ENCODE measurements around the gene APBB2. TPM values are rescaled to one million over a fixed set of nuclear protein-coding genes. Genes with fewer than 3 reads are reported as not detected.

Gene APBB2
- total and polyA plus RNA-seq, 2 of the 8 experiments (the other 6 are each of a cell fraction or from before 2014, with no cell fraction given): 58.7 to 59.4 TPM

GRCh38 chr4:41156574-41156973 is 57.8 kb downstream of the APBB2 start:
- Histone ChIP-seq H3K27me3 (replicated peaks in 1 of 4; ENCODE audit: control insufficient read depth in 3 of 4, extremely low read depth in 1 of 4, insufficient read depth in 3 of 4, low read length in 3 of 4) (no peaks in the 10 kb centered on the region), H3K56ac (replicated peaks; ENCODE audit: insufficient read length, low read depth, low read length) (no peak overlapping the region), H3K4me1 (replicated peaks in 1 of 4; ENCODE audit: control insufficient read depth in 3 of 4, insufficient read depth in 4 of 4, low read length in 3 of 4) (no peaks in the 10 kb centered on the region; a peak in 1 of 7 replicates), H4K8ac (ENCODE audit: extremely low read depth, insufficient read depth, low read length) (no peak overlapping the region), H4K20me1 (replicated peaks in 1 of 2; ENCODE audit: control insufficient read depth in 1 of 2, insufficient read depth in 2 of 2, low read length in 2 of 2) (no peaks in the 10 kb centered on the region), H3K79me1 (ENCODE audit: low read depth, low read length) (peaks cover 2% of the 10 kb centered on the region), H3K14ac (ENCODE audit: insufficient read length) (no peak overlapping the region), H4K91ac (replicated peaks; ENCODE audit: insufficient read length, low read length) (no peak overlapping the region), H3K9me3 (ENCODE audit: insufficient read depth in 2 of 2, low read depth in 1 of 2, low read length in 1 of 2) (no peaks in the 10 kb centered on the region), H3K27ac (ENCODE audit: low read depth, low read length) (no peak overlapping the region), H2BK120ac (replicated peaks; ENCODE audit: low read depth, low read length) (no peak overlapping the region), H3K36me3 (ENCODE audit: control insufficient read depth in 2 of 4, insufficient read depth in 4 of 4, low read length in 3 of 4) (no peaks in the 10 kb centered on the region), H2BK5ac (ENCODE audit: low read depth, low read length) (no peak overlapping the region), H3K4ac (replicated peaks; ENCODE audit: insufficient read length, low read depth, low read length) (no peak overlapping the region), H4K5ac (ENCODE audit: insufficient read length, low read depth, low read length) (no peak overlapping the region), H3K4me3 (ENCODE audit: extremely low read depth in 1 of 4, insufficient read depth in 2 of 4, low read depth in 3 of 4, low read length in 4 of 4) (no peak overlapping the region), H2BK15ac (ENCODE audit: low read length) (no peak overlapping the region), H2BK12ac (ENCODE audit: low read depth, low read length) (no peak overlapping the region), H3K4me2 (ENCODE audit: insufficient read depth in 1 of 2, low read depth in 2 of 2, low read length in 2 of 2) (no peak overlapping the region), H3K18ac (ENCODE audit: extremely low read depth, low read length) (no peak overlapping the region), H2AK5ac (ENCODE audit: low read depth, low read length) (no peak overlapping the region), H2BK20ac (ENCODE audit: low read length) (no peak overlapping the region), H3K23me2 (ENCODE audit: low read depth, low read length) (no peaks in the 10 kb centered on the region), H2AFZ (ENCODE audit: low read length) (no peak overlapping the region), H3K79me2 (ENCODE audit: control insufficient read depth in 1 of 2, insufficient read depth in 2 of 2, low read length in 2 of 2) (peaks cover 0 to 24% of the 10 kb centered on the region in 2 experiments; a peak in 1 of 4 replicates), H3K23ac (ENCODE audit: insufficient read length) (no peak overlapping the region), H3K9ac (replicated peaks in 1 of 4; ENCODE audit: extremely low read depth in 1 of 4, low read depth in 3 of 4, low read length in 3 of 4) (no peak overlapping the region)
- ChIA-PET CTCF (ENCODE audit: partially characterized antibody) (interaction anchor here (0.7 to 1.5 kb wide), 3 partner anchors 17 to 433 kb away, joined by 3 read pairs; no protein-coding TSS in a partner anchor), POLR2A (ENCODE audit: partially characterized antibody) (interaction anchor here (1.1 kb wide), 1 partner anchor 11 kb away, joined by 3 read pairs; no protein-coding TSS in a partner anchor)
- FAIRE-seq: no peak
- 86% methylated on average over 10 of the region's 10 CpGs; no CpG with 5 or more reads in 1 of the 2 experiments for WGBS, 2 experiments (ENCODE audit: extremely low coverage in 1 of 2, insufficient coverage in 1 of 2, insufficient read length in 1 of 2, insufficient replicate concordance in 2 of 2, low coverage in 1 of 2, low lambda C conversion rate in 2 of 2, missing lambda C conversion rate in 1 of 2)
- no peak for DNase-seq (ENCODE audit: low read depth in 1 of 2, low spot score in 2 of 2)
- TF ChIP-seq BCL11A (IDR thresholded peaks at IDR 0.05; ENCODE audit: low read depth in 2 of 2, low read length in 2 of 2) (no peak), POU5F1 (IDR thresholded peaks at IDR 0.05; ENCODE audit: low read depth, low read length) (no peak)

Measured in H1 (cell line).